ENCODE results near the gene TBC1D16.

GRCh38 chr17:80053102-80053501 lies 17.4 kb upstream of the TBC1D16 start:
- no peak for TF ChIP-seq CTCF (IDR thresholded peaks at IDR 0.05)
- no peak for TF ChIP-seq EZH2 (IDR thresholded peaks at IDR 0.05; ENCODE audit: borderline replicate concordance, insufficient read depth, low read depth, low read length, poor library complexity, severe bottlenecking)

Measured in B cell (primary cell).